ENCODE data around the gene PKM.

DNA sequence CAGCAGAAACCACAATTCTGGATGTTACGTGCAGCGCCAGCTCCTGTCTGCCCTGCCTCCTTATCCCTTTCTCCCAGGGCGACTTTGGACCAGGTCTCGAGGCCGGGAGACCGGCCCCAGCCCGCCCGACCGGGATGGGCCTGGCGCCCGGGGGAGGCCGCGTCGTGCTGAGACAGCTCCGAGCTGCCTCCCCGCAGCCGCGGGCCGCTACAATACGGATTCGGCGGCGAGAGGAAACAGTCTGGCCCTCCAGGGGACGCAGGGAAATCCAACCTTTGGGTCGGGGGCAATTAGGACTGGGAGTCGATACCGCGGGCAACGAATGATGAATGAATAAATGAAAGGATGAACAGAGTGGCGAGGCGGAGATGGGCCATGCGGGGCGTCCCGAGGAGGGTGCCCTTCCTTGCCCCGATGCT is 33.9 kb downstream of the PKM start:
- TF ChIP-seq, protein P1, sequence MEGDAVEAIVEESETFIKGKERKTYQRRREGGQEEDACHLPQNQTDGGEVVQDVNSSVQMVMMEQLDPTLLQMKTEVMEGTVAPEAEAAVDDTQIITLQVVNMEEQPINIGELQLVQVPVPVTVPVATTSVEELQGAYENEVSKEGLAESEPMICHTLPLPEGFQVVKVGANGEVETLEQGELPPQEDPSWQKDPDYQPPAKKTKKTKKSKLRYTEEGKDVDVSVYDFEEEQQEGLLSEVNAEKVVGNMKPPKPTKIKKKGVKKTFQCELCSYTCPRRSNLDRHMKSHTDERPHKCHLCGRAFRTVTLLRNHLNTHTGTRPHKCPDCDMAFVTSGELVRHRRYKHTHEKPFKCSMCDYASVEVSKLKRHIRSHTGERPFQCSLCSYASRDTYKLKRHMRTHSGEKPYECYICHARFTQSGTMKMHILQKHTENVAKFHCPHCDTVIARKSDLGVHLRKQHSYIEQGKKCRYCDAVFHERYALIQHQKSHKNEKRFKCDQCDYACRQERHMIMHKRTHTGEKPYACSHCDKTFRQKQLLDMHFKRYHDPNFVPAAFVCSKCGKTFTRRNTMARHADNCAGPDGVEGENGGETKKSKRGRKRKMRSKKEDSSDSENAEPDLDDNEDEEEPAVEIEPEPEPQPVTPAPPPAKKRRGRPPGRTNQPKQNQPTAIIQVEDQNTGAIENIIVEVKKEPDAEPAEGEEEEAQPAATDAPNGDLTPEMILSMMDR (conservative IDR thresholded peaks at IDR 0.05 in 1 of 2, IDR thresholded peaks at IDR 0.05 in 1 of 2; ENCODE audit: low read depth in 1 of 2, low read length in 2 of 2) = no peak
- no peak for TF ChIP-seq EZH2 (IDR thresholded peaks at IDR 0.05; ENCODE audit: low read length, missing control alignments)
